ENCODE data around the gene DMD.

The DMD gene

DNA sequence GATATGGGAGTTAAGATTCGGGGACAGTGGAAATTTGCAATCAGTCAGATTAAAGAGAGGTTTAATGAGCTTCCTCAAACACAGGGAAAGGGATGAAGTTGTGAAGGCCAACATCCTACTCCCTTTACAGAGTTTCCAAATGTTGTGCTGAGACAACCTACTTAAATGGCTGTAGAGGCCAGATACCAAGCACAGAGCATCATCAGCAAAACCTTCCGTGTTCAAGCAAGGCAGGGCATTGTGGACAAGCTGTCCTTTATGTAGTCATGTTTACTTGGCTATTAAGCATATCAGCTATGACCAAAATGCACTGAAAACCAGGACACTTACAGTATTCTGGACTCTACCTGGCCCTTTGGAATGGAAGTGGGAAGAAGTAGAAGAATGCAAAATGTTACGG is 197.3 kb downstream of the DMD start:
- no peak for DNase-seq

DNA sequence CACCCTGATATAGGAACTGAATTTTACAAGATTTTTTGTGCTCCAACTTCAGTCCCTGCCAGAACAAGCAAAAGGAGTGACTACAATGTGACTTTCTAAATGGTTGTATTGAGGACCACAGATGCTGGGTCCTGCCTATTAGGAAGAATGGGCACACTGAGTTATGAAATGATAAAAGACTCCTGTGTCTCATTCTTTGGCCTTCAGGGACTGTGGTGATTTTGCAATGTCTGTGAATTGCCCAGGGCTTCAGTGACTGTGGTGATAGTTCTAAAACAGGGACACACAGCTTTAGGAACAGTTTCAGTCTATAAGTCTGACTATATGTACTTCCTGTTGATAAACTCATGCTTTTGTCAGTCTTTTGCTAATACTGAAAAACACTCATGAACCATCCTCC is 210.2 kb downstream of the DMD start:
- DNase-seq: no peak

- no peak for DNase-seq
Observed at GRCh38 chrX:32998776-32999175, 212.6 kb downstream of the DMD start.

- DNase-seq: no peak
Observed at GRCh38 chrX:32995427-32995826, 215.9 kb downstream of the DMD start.

- DNase-seq: no peak
Observed at GRCh38 chrX:32987142-32987541, 224.2 kb downstream of the DMD start.

DNA sequence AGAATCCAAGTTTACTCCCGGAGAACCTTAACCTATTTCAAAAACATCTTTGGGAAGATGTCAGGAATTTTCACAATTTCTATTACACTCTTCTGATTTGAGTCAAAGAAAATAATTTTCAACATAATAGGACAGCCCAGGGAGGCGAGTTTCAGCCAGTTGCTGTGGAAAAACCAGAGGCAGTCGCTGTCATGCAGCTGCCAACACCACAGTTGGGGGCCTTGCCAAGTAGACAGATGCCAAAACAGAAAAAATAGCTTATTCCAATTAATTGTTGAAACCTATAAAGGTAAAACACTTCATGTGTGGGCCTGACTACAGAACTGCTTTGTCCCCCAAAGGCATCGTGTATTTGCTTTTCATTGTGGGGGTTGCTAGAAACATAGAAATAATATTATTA is 225.8 kb downstream of the DMD start:
- no peak for DNase-seq

- DNase-seq: no peak
Observed at GRCh38 chrX:32966821-32967355, 244.5 kb downstream of the DMD start.

DNA sequence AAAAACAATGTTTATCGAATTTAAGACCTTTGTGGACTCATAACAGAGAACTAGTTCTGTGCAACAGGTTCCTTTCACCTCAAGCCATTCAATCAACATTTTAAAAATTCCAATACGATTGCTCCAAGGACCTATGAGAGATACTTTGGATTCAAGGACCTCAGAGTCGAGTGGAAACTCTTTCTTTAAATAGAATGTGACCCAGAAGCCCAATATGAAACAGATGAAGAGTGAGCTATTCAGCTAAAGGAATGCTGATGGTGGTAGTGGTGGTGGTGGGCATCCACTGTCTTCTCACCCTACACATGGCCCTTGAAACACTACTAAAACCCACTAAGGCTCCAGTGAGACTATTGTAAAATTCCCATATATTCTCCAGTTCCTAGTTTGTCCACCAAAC is 257.2 kb downstream of the DMD start:
- DNase-seq: no peak

GRCh38 chrX:32948130-32948529 is 263.2 kb downstream of the DMD start:
- DNase-seq: no peak

DNA sequence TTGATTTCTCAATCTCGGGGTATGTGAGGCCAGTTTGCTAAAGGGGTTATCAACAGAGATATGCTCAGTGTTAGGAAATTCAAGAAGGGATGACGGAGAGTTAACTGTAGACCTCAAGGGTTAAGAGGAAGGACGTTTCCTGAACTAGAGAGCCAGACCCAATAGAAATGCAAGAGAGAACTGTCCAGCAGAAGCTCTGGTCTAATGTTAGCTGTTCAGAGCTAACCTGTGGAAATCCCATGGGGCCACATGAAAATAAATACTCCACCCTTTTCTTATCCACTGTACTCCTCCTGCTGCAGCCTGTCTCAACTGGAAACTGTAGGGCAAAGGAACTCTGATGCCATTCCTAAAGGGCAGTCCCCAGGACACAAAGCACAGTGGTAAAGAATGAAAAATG is 274.3 kb downstream of the DMD start:
- DNase-seq: no peak

GRCh38 chrX:32933548-32933947 is 277.8 kb downstream of the DMD start:
- no peak for DNase-seq

DNA sequence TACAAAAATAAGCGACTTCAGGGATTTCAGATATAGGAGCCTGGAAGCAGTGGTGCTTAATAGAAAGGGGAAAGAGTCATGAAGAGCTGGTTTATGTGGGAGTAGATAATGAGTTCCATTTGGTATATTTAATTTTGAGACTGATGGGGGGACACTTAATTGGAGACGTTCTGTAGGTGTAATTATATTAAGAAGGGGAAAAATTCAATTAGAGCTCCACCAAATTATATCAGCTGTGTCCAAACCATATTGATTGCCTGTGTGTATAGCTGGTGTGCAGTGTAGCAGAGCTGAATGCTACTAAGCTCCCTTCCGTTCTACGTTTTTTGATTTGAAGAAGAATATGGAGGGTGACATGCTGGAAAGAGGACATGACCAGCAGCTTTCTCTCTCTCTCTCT is 282.3 kb downstream of the DMD start:
- DNase-seq: no peak

- DNase-seq: no peak
Observed at GRCh38 chrX:32896088-32896487, 315.3 kb downstream of the DMD start.

- DNase-seq: no peak
Observed at GRCh38 chrX:32894679-32895078, 316.7 kb downstream of the DMD start.

DNA sequence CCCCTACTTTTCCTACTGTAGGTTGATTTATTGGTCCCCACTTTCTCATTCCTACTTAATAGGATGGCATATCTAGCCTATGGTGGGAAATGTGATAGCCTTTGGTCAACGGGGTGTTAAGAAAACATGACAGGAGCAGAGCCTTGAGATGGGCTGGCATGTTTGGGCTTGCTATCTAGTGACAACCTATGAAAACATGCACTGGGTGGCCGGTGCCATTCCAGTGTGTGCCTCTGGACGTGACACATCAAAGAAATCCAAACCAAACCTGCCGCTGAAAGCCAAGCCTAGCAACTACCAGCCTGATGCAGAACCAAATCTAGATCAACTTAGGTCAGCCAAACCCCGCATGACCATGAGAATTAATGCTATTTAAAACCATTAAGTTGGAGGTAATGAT is 317.6 kb downstream of the DMD start:
- no peak for DNase-seq

GRCh38 chrX:32877592-32877991 is 333.8 kb downstream of the DMD start:
- DNase-seq: no peak

- no peak for DNase-seq
Observed at GRCh38 chrX:32874839-32875238, 336.5 kb downstream of the DMD start.

DNA sequence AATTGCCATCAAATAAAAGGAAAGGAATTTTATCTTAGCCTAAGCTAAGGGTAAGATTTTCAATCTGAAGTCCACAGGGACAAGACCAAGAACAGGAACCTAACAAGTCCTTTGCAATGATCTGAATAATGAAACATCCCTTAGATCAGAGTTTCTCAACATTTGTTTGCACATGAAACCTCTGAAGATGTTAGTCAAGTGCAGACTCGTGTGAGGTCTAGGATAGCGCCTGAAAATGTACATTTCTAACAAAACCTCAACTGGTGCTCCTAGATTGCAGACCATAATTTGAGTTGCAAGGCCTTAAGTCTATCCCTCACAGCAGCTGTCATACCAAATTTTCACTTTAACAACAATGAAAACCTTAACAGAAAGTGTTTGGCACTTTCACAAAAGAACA is 337.6 kb downstream of the DMD start:
- DNase-seq: no peak

DNA sequence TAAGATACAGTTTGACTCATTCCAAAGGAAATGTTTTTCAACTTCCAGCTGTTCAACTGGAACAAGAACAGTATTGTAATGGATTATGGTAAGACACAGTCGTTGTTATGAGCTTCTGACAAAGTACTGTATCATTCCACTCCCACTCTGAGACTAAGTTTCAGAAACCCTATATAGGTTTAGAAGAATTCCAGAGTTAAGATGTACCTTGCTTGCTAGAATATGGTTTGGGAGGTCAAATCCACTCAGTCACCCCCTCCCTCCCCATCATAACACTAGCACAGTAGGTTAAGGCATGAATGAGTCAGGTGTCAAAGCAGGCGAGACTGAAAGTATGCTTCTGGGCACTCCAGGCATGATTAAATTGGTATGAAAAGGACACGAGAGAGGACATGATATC is 339.7 kb downstream of the DMD start:
- no peak for DNase-seq

DNA sequence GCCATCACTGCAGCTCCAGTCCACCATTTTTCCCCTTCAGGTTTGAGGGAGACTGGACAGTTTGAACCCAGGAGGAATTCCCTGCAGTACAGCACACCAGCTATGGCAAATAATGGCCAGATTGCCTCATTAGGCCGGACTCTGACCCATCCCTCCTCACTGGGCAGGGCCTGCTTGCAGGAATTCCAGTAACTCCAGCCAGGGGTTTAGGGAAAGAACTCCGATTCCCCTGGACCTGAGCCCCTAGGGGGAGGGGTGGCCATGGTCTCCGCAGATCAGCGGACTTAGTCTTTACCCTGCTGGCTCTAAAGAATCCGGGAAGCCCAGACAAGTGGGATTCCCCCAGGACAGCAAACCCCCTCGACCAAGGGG is 342.8 kb downstream of the DMD start:
- no peak for DNase-seq

GRCh38 chrX:32867781-32868523 is 343.4 kb downstream of the DMD start:
- DNase-seq: no peak

DNA sequence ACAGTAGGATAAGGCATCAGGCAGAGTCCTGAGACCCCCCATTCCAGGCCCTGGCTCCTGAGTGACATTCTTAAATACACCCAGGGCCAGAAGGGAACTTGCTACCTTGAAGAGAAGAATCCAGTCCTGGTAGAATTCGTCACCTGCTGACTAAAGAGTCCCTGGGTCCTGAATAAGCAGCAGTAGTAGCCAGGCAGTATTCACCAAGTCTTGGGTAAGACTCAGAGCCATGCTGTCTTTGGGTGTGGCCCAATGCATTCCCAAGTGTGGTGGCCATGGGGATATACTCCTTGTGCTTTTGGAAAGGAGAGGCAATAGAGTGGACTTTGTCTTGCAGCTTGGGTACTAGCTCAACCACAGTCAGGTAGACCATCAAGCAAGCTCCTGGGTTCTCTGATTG is 359.1 kb downstream of the DMD start:
- no peak for DNase-seq

GRCh38 chrX:32851556-32851955 is 359.8 kb downstream of the DMD start:
- DNase-seq: no peak

- DNase-seq: no peak
Observed at GRCh38 chrX:32847921-32848320, 363.4 kb downstream of the DMD start.

DNA sequence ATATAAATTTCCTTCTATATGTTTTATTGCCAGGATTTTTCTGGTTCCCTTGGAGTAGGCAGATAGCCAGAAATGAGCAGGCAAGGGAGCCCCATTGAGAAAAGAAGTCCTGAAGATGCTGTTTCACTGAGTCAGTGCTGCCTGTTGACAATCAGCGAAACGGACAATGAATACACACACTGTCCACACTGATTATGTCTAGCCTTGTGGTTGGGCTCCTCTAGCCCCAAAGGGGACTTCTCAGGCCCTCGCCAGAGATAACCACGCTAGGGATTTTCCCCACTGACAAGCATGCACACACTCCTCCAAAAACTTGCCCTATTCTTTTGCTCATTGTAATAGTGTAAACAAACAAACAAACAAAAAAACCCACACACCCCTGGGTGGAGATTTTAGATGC is 369.3 kb downstream of the DMD start:
- no peak for DNase-seq
